ENCODE results near the gene ERP29. TPM values are rescaled to one million over a fixed set of nuclear protein-coding genes. Genes with fewer than 3 reads are reported as not detected.
A peak's percentile ranks its signal among the peaks of the same experiment; 100 is the strongest.

The ERP29 gene
- total and polyA plus RNA-seq, 2 of the 13 experiments (the other 11 are each of a cell fraction or from before 2014, with no cell fraction given): 111 to 147 TPM

DNA sequence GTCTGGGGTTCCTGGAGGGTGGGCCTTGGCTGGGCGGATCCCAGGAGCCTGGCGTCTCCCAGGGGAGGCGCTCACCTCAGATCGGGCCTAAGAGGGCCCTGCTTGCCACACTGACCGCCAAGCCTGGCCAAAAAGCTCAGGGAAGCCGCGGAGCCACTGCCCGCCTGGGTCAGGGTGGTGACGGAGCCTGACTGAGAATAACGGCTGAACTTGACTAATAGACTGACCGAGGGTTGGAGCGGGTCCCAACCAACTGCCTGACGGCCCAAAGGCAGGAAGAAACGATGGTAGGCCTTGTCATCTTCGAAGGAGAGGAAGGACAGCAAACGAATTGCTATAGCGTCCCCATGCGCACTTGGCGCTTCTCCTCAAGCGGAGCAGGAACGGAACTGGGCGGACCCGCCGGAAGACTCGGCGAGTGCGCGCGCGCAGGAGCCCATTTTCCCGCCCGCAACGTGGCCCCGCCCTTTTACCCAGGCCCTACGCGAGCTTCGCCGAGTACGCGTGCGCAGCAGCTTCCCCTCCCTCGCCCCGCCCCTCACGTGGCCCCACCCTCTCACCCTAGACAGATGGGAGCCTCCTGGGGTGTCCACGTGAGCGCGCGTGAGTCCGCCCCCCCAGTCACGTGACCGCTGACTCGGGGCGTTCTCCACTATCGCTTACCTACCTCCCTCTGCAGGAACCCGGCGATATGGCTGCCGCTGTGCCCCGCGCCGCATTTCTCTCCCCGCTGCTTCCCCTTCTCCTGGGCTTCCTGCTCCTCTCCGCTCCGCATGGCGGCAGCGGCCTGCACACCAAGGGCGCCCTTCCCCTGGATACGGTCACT is at the start of gene ERP29, which contains the start of gene TMEM116 (continued):
- TF ChIP-seq, protein P1, sequence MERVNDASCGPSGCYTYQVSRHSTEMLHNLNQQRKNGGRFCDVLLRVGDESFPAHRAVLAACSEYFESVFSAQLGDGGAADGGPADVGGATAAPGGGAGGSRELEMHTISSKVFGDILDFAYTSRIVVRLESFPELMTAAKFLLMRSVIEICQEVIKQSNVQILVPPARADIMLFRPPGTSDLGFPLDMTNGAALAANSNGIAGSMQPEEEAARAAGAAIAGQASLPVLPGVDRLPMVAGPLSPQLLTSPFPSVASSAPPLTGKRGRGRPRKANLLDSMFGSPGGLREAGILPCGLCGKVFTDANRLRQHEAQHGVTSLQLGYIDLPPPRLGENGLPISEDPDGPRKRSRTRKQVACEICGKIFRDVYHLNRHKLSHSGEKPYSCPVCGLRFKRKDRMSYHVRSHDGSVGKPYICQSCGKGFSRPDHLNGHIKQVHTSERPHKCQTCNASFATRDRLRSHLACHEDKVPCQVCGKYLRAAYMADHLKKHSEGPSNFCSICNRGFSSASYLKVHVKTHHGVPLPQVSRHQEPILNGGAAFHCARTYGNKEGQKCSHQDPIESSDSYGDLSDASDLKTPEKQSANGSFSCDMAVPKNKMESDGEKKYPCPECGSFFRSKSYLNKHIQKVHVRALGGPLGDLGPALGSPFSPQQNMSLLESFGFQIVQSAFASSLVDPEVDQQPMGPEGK (CRISPR knock-in tag; IDR thresholded peaks at IDR 0.05): peak; percentile 92
- TF ChIP-seq, protein P2, sequence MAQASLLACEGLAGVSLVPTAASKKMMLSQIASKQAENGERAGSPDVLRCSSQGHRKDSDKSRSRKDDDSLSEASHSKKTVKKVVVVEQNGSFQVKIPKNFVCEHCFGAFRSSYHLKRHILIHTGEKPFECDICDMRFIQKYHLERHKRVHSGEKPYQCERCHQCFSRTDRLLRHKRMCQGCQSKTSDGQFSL (CRISPR knock-in tag; IDR thresholded peaks at IDR 0.05): peak; percentile 95
- TF ChIP-seq MAF1 (CRISPR knock-in tag; IDR thresholded peaks at IDR 0.05; ENCODE audit: borderline replicate concordance): peak; percentile 39; the same call in 1 of the 2 replicates
- no peak for TF ChIP-seq SNAI1 (CRISPR knock-in tag; IDR thresholded peaks at IDR 0.05; ENCODE audit: borderline replicate concordance)
- TF ChIP-seq, protein P3, sequence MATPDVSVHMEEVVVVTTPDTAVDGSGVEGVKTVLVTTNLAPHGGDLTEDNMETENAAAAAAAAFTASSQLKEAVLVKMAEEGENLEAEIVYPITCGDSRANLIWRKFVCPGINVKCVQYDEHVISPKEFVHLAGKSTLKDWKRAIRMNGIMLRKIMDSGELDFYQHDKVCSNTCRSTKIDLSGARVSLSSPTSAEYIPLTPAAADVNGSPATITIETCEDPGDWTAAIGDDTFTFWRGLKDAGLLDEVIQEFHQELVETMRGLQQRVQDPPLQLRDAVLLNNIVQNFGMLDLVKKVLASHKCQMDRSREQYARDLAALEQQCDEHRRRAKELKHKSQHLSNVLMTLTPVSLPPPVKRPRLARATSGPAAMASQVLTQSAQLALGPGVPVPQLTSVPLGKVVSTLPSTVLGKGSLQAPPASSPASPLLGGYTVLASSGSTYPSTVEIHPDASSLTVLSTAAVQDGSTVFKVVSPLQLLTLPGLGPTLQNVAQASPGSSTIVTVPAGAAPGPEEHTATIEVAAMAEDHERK (CRISPR knock-in tag; IDR thresholded peaks at IDR 0.05; ENCODE audit: low read depth): peak; percentile 69; the same call in 1 of the 2 replicates
- TF ChIP-seq, protein P4, sequence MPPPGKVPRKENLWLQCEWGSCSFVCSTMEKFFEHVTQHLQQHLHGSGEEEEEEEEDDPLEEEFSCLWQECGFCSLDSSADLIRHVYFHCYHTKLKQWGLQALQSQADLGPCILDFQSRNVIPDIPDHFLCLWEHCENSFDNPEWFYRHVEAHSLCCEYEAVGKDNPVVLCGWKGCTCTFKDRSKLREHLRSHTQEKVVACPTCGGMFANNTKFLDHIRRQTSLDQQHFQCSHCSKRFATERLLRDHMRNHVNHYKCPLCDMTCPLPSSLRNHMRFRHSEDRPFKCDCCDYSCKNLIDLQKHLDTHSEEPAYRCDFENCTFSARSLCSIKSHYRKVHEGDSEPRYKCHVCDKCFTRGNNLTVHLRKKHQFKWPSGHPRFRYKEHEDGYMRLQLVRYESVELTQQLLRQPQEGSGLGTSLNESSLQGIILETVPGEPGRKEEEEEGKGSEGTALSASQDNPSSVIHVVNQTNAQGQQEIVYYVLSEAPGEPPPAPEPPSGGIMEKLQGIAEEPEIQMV (CRISPR knock-in tag; IDR thresholded peaks at IDR 0.05; ENCODE audit: low read depth): peak; percentile 90
- no peak for TF ChIP-seq EED (CRISPR knock-in tag; IDR thresholded peaks at IDR 0.05)
- TF ChIP-seq, protein P5, sequence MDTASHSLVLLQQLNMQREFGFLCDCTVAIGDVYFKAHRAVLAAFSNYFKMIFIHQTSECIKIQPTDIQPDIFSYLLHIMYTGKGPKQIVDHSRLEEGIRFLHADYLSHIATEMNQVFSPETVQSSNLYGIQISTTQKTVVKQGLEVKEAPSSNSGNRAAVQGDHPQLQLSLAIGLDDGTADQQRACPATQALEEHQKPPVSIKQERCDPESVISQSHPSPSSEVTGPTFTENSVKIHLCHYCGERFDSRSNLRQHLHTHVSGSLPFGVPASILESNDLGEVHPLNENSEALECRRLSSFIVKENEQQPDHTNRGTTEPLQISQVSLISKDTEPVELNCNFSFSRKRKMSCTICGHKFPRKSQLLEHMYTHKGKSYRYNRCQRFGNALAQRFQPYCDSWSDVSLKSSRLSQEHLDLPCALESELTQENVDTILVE (CRISPR knock-in tag; IDR thresholded peaks at IDR 0.05): peak; percentile 70
- TF ChIP-seq ZFP36L2 (CRISPR knock-in tag; IDR thresholded peaks at IDR 0.05): no peak; the same call in 1 of the 2 replicates
- peak; percentile 20; the same call in 1 of the 2 replicates for TF ChIP-seq ZNF589 (CRISPR knock-in tag; conservative IDR thresholded peaks at IDR 0.05)
- TF ChIP-seq NR1H2 (CRISPR knock-in tag; IDR thresholded peaks at IDR 0.05; ENCODE audit: borderline replicate concordance, low read depth): no peak; the same call in 1 of the 2 replicates
- TF ChIP-seq, protein P6, sequence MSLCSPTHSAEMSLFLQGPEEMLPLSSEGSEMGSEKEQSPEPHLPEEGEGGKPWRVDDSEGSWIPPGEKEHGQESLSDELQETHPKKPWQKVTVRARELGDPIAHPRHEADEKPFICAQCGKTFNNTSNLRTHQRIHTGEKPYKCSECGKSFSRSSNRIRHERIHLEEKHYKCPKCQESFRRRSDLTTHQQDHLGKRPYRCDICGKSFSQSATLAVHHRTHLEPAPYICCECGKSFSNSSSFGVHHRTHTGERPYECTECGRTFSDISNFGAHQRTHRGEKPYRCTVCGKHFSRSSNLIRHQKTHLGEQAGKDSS (CRISPR knock-in tag; IDR thresholded peaks at IDR 0.05; ENCODE audit: borderline replicate concordance, low read depth): peak; percentile 41; the same call in 1 of the 2 replicates
- TF ChIP-seq ZNF274 (CRISPR knock-in tag; IDR thresholded peaks at IDR 0.05): peak; percentile 36; the same call in 1 of the 2 replicates
- no peak for TF ChIP-seq ZNF703 (CRISPR knock-in tag; IDR thresholded peaks at IDR 0.05; ENCODE audit: borderline replicate concordance)
- TF ChIP-seq, protein P7, sequence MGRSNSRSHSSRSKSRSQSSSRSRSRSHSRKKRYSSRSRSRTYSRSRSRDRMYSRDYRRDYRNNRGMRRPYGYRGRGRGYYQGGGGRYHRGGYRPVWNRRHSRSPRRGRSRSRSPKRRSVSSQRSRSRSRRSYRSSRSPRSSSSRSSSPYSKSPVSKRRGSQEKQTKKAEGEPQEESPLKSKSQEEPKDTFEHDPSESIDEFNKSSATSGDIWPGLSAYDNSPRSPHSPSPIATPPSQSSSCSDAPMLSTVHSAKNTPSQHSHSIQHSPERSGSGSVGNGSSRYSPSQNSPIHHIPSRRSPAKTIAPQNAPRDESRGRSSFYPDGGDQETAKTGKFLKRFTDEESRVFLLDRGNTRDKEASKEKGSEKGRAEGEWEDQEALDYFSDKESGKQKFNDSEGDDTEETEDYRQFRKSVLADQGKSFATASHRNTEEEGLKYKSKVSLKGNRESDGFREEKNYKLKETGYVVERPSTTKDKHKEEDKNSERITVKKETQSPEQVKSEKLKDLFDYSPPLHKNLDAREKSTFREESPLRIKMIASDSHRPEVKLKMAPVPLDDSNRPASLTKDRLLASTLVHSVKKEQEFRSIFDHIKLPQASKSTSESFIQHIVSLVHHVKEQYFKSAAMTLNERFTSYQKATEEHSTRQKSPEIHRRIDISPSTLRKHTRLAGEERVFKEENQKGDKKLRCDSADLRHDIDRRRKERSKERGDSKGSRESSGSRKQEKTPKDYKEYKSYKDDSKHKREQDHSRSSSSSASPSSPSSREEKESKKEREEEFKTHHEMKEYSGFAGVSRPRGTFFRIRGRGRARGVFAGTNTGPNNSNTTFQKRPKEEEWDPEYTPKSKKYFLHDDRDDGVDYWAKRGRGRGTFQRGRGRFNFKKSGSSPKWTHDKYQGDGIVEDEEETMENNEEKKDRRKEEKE (IDR thresholded peaks at IDR 0.05): no peak
- peak; percentile 83 for TF ChIP-seq YEATS2 (CRISPR knock-in tag; IDR thresholded peaks at IDR 0.05; ENCODE audit: borderline replicate concordance)
- TF ChIP-seq SIN3A (IDR thresholded peaks at IDR 0.05; ENCODE audit: borderline replicate concordance, low read depth, low read length): peak; percentile 78; the same call in 1 of the 2 replicates
